GM23248 (cell line): Measurements from ENCODE around the gene DUSP2.

Experiments
- EZH2 ChIP-seq: fragments of 200-600 bp; sonication (generic); IDR thresholded peaks from 2 replicates; pipeline ENCODE4 v1.6.1; 2018; ENCODE audit warnings: antibody characterized with exemption, mild to moderate bottlenecking; ENCODE audit not compliant: insufficient read depth, poor library complexity, severe bottlenecking
- EZH2phosphoT487 ChIP-seq: fragments of 200-600 bp; sonication (generic); IDR thresholded peaks from 2 replicates; pipeline ENCODE4 v1.6.1; 2018; ENCODE audit warnings: antibody characterized with exemption, moderate library complexity, mild to moderate bottlenecking, low read depth; ENCODE audit not compliant: insufficient read depth

GRCh38 chr2:96129528-96130120 is 15.6 kb downstream of the DUSP2 start:
- TF ChIP-seq EZH2, result no peak
- no peak for TF ChIP-seq EZH2phosphoT487
